Measurements from ENCODE around the gene ZCCHC24.

ZCCHC24 gene

DNA sequence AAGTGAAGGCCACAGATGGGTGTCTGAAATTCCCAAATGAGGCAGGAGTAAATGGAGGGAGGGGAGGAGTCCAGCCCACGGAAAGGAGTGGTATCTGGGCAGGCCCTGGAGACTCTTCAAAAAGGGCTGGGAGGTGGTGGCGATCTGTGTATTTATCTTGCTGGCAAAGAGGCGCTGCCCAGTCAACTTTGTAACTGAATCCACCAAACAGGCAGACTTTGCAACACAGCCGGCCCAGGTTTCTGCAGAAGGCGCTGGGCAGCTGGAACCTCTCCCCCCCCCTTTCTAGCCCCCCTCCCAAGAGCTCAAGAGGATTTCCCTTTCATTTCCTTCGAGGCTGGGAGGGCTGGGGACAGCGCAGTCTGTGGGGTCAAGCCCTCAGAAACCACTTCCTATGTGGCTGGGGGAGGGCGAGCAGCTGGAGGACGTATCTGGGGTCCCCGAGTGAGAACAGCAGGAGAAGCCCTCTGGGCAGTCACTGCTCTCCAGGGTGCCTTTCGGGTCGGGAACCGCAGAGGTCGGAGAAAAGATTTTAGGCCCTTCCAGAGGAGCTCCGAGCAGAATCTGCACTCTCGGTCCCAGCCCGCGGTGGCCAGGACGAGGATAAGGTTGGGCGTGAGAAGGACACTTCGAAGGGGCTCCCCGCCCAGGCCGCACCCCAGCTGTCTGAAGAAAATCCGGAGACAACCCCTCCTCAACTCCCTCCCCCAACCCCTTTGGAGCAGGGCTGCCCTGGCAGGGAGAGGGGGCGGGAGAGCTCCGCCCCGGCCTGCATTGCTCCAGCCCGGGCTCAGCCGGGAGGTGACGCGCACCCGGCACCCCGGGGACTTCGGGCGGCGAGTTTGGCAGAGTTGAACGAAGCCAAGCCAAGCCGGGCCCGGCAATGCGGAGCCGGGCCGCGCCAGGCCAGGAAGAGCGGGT lies 965 bp downstream of the ZCCHC24 start:
- DNase-seq, result no peak

DNA sequence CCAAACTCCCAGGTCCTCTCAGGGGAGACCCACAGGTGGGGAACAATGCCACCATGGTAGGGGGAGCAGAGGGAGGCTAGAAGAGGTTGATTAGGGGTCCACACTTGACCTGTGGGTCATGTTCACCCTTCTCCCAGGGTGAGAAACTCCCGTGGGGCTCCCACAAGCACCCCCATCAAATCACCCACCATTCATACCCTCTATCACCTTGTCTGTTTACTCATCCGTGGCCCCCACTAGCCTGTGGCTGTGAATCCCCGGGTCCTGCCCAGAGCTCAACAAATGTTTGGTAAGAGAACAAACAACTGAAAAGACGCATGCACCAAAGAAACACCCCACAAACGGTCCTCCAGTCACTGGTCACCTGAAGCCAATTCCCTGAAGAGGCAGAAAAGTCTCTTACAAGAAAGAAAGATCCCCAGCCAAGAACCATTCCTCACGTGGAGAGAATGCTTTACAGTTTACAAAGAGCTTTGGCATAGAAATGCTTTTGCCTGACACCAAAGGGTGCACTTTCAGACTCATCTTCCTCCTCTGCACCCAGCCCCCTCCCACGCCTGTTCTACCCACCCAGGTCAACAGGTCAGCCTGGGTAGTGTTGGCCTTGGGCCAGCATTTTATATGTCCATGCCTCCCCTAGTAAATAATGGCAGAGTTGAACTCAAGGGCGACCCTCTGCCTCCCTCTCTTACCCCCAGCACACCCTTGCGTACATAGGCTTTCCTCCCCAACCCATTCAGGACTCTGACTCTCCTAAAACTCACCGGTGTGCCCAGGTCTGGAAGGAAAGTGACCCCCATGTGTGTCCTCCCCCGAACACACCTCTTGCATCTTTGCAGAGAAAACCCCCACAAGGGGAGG lies 1.9 kb downstream of the ZCCHC24 start:
- no peak for DNase-seq

DNA sequence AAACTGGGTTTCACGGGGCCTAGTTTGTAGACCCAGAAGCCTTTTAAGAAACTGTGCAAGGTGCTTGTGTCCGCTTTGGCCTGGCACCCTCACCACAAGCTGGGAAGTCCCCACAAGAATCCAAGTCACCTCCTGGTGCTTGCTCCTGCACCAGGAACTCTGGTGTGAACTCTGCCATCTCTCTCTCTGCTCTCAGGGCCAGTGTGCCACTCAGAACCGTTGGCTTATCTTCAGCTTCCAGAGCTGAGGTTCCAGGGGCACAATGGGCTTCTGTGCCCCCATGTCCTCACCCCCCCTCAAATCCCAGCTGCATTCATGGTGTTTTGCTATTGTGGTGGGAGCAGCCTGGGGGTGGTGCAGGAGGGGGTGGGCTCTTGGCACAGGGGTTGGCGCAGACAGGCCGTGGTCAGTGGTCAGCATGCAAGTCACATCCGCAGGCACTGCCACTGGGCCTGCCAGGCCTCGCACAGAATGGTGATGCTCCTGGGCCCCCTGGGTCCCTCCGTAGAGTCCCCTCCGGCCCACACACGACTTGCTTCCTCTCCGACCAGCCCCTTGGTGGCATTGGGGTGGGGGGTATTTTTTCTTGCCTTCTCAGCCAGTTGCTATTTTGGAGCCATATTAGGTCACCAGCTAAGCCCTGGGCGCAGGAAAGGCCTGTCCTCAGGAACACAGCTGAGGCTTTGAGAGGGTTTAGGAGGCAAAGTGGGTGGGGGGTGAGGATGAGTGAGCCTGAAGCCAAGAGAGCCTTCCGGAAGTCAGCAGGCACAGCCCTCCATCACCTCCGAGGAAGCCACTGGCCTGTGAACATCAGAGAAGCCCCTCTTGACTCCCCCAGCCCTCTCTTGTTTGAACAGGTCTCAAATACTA lies 3.0 kb downstream of the ZCCHC24 start:
- no peak for DNase-seq

DNA sequence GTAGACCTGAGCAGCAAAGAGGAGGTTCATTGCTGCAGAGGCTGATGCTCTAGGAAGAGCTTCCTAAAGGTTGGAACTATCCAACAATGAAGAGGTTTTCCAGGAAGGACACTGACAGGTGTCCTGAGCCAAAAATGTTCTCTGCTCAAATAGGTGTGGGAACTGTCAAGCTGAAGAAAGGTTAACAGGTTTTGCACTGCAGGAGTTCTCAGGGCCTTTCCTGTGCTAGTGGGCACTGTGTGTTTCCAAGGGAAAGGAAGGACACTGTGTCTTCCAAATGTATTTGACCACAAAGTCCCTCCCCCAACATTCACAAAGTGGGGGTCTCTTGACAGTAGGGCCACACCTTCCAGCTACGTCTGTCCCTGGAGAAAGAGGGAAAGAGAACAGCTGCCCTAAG lies 4.0 kb downstream of the ZCCHC24 start:
- no peak for DNase-seq

DNA sequence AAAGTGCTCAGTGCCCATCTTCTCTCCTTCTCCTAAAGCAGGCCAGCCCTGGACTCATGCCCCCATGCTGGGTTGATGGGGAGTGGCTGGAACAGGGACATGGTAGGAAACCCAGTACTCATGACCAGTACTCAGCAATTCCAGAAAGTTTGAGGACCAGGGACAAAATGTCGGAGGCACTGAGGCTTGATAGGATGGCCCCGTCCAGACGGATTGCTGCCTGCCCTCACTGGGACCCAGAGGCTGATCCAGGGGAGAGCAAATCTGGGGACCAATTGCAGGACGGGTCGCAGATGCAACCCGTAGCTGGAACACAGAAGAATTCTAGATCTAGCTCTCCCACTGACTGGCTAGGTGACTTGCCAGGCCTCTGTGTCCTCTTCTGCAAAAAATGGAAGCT lies 5.1 kb downstream of the ZCCHC24 start:
- DNase-seq, result no peak

DNA sequence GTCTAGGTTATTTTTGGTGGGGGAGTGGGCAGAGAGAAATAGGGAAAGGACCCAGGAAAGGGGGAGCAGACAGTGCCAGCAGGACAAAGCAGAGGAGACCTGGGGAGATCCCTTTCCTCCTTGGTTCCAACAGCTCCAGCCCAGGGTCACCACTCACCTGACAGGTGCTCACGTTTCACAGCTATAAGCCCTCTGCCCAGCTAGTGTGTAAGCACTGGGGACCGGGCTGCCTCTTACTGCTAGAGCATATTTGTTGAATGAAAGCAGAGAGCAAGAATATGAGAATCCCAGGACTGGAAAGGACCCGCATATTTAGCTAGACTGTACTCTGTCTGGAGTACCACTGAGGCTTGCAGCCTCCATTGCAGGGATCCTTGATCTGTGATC lies 6.7 kb downstream of the ZCCHC24 start:
- no peak for DNase-seq

DNA sequence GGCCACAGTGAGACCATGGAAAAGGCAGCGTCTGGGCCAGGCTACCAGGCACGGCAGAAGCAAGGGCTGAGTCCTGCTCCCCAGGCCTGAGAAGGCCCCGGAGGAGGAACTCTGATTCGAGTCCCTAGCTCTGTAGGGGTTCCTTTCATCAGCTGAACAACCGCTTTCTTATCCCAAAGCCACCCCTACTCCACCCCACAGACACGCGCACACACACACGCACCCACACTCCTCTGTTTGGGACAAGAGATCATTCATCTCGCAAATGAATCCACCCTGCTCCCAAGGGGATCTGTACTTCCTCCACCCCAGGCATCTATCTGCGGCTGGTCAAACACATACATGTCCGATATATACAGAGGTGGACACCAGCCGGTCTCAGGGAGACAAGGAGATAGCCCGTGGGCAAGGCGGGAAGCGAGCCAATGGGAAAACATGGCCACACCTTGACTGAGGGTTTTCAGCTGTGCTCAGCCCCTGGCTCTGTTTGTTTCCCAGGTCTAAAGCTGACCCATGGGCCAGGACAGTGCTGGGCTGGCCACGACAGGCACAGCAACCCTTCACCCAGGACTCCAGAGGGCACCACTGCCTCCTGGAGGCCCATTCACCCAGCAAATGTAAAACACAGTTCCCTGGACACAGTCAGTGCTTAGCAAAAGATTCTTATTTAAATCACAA lies 7.3 kb downstream of the ZCCHC24 start:
- no peak for DNase-seq

DNA sequence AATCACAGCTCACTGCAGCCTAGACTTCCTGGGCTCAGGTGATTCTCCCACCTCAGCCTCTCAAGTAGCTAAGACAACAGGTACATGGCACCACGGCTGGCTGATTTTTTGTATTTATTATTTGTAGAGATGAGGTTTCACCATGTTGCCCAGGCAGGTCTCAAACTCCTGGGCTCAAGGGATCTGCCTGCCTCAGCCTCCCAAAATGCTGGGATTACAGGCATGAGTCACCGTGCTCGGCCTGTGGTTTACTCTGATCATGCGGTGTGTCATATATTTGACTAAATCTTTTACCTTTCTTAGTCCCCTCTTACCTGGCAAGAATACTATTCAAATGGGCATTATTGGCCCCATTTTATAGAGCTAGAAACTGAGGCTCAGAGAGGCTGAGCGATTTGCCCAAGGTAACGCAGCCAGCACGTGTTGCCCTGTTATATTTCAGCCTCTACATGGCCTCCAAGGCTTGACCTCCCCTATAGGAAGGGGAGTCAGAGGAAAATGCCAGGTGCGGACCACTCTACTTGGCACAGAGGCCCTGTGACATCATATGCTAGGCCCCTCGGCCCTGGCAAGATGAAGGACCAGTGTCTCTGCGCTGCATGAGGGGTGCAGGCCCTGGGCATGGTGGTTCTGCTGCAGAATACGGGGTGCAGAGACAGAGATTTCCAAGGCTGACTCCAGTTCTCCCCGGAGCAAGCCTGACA lies 8.2 kb downstream of the ZCCHC24 start:
- DNase-seq, result no peak

DNA sequence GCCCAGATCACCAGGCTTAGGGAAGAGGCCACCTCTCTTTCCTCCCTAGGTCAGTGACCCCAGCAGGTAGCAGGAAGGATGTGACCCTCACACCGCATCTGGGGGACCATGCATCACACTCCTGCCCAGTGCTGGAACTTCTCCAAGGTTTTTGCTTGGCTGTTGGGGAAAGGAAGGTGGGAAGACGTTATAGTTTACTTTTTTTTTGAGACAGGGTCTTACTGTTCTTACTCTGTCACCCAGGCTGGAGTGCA lies 8.6 kb downstream of the ZCCHC24 start:
- no peak for DNase-seq

DNA sequence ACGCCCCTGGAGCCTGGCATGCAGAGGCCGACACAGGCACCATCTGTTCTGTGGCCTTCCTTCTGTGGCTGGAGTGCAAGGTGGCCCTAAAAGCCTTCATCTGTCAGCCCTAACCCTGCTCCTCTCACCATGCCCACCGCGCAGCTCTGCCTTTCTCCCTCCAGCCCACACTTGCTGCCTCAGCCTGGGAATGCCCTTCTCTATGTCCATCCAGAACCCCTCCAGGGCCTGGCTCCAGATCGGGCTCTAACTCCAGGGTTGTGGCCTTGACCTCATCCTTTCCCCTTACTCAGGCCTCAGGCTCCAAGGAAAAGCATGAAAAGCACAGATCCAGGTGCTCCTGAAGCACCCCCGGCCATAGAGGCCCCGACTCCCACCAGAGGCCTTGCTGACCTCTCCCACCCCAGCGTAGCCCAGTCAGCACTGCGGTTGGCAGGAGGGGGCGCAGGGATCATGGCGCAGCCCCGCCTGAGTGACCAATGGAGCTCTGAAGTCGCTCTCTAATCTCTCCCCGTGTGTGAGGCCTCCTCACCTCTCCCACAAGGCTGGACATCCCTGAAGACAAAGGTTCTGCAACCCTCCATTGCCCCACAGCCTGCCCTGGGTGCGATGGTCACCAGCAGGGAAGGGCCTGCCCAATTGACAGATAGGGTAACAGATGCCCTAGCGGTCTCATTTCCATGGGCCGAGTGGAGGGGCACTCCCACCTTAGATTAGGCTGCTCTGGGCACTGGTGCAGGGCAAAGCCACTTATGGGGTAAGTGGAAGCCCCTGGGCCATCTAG lies 9.2 kb downstream of the ZCCHC24 start:
- DNase-seq, result no peak

DNA sequence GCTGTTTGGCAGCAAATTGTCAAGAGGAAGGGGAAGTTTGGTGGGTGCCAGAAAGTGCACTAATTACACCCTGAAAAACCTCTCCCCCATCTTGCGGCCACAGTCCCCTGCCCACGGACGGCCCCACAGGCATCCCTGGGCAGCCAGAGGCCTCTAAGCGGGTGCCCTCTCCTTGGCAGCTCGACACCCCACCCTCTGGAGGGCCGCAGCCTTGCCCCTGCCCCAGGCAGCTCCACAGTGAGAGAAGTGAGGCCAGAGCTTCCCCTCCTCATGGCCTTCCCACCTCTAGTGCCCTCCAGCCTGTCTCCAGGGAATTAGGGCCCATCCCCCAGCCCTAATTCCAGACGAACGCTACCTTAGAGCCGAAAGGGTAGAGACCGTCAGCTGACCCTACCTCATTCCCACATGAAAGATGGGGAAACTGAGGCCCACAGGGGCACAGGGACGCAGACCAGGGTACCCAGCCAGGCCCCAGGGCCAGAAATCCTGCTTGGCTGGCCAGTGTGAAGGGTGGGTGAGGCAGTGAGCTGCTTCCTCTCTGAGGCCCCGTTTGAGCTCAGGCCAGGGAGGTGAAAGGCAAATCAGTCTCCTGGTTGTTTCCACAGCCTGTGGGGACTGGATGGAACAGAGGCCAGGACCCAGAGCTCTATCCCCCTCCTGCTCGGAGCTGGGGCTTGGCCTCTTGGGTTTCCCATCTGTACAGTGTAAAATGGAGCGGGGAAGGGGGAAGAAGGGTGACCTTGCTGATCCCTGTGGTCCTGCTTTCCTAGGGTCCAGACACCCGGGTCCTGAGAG lies 10.0 kb downstream of the ZCCHC24 start:
- no peak for DNase-seq

DNA sequence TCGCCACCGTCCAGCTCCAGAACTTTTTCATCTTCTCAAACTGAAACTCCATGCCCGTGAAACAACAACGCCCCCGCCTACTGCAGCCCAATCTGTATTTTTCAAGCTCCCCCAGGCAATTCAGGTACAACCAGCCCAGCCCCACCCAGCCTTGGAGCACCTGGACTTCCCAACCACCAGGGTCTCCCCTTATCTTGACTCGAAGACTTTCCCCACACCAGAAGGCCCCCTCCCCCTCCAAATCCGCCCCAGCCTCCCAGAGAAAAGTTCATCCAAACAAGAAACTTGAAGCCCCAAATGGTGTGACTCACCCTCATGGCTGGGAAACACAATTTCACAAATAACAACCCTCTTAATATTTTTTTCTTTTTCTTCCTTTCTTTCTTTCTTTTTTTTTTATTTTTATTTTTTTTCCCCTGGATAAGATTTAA lies 10.6 kb downstream of the ZCCHC24 start:
- no peak for DNase-seq

DNA sequence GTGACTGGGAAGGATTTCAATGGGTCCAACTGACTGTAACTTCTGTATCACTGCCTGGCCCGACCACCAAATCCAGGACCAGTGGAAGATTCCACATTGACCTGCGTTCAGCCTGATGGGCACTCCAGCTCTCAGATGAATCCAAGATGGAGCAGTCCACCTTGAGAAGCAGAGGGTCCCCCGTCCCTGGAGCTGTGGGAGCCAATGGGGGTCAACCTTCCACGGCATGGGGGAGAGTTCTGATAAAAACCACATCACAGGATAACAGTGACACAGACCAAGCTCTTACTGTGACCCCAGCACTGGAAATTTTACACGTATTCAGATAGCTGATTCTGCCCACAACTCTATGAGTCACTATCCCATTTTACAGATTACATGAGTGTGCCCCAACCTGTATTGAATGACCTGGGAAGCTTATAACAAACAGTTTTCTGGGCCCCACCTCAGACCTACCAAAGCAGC lies 11.2 kb downstream of the ZCCHC24 start:
- DNase-seq, result no peak

DNA sequence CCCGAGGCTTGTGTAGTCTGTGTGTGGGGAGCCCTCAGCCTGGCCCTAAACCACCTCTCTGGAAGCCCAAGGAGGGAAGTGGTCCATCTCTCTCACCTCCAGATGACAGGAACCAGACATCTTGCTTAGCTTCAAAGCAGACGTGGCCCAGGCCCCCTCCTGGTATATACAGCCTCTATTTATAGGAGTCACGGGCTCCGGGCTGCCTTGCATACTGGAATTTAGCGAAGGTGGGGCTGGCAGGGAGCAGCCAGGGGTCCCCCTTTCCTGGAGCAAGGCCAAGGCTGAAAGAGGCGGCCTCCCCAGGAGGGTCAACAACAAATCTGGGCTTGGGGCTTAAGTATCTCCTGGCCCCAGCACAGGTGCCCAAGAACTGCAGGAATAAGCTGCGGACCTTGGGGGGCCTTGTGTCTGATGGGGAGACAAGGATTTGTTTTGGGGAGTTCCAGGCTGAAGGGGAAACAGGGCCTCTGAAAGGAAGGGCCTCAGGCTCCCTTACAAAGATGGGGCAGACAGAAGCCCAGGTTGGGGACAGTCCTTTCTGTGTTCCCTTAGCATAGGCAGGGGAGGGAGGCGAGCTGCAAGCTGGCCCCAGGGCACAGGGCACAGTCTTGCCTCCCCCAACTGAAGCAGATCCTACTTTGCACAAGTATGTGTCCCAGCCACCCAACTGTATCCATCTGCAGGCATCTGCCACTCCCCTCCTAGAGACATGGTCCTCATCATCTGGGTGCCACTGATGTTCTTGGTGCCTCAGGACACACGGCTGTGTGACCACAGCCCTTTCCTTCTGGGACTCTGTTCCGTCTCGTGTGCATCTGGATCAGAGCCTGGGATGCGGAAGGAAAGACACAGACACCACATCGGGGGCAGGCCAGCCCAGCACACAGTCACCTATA lies 11.9 kb downstream of the ZCCHC24 start:
- DNase-seq, result no peak

DNA sequence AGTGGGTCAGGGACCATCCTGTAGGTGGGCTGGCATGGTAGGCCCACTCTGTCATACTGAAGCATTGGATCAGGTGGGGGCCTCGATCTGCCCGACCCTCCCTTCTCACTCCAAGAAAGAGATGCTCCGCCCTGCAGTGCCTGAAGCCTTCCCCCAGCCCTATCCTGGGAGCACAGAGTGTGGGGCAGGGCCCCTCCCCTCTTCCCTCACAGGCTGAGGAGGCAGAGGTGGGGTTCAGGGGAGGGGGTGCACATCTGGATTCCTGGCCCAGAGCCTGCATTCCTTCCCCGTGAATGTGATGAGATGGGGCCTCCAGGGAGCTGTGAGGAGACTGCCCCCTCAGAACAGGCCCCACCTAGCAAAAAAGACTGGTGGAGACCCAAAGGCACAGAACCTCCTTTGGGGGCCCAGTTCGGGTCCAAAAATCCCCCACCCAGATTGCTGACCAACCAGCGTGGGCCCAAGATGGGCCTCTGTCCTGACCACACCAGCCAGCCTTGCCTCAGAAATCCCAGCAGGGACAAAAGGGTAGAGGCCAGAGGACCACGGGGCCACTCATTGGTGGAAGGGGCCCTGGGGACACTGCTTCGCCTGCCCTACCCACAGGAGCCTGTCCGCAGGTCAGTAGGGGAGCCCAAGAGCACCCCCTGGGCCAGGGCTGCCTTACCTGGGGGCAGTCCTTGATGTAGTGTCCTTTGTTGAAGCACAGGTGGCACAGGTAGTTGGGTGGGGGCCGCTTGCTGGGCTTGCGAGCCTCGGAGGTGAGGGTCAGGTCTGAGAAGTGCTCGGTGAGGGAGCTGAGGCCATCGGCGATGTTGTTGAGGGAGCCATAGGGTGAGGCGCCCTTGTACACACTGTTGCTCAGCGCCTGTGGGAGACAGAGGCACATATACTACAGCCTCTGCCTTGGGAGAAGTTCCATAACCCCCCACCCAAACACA lies 13.3 kb downstream of the ZCCHC24 start:
- no peak for DNase-seq

DNA sequence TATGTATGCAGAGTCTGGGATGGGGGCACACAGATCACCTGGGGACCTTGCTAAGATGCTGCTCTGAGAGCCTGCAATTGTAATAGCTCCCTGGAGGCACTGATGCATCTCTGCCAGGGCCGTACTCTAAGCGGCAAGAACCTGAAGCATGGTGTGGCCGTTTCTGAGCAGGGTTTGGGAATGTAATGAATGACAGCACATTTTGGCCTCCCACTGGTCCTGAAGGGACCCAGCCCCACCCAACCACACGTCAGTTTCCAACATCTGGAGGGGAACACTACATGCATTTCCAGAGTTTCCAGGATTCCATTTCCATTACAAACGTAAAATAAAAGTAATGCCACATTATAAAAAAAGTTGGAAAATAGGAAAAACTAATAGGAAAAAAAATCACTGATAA lies 14.0 kb downstream of the ZCCHC24 start:
- DNase-seq, result no peak

DNA sequence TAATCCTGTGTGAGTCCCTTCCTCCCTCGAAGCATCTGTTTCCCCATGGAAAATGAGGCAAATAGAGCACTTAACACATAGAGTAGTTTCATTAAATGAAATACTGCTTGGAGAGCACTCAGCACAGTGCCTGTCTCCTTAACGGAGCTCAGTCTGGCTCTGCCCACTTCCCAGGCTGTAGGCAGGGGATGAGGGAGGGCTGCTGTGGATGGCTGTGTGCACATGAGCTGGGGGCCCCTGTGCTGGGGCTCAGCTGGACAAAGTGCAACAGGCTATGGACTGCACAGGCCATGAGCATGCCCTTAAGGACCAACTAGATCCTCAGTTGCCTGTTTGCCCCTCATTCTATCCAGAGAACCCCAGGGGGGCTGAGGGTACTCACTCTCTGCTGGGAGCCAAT lies 14.5 kb downstream of the ZCCHC24 start:
- DNase-seq, result no peak

DNA sequence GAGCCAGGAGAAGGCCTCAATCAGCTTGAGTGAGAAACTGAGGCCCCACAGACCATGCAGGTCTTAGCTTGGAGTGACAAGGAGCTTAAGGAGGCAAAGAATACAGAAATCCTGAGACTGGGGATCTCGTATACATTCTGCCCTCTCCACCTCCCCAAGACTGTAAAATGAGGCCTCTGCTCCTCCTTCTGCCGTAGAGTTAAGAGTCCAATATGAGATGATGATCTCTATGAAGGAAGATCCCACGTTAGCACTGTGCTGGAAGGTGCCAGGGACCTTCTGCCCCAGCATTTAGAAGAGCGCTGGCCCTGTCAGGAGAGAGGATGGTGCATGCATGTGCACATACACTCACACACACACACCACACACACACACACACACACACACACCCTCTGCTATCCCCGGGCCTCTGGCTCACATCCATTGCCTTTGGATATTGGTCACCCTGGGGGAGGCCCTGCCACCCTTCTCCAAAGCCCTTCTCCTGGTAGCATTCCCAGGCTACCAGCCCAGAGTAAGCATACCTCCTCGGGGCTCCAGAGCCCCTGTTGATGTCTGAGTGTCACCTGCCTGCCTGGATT lies 15.0 kb downstream of the ZCCHC24 start:
- no peak for DNase-seq
